Parathyroid adenoma (tissue), 2 donors: ENCODE results near the gene AGFG2.

Experiments
- H2AFZ ChIP-seq: fragments of 300-600 bp; sonication (generic); one replicate; pipeline ENCODE4 v1.7.0; 2017; ENCODE audit warnings: antibody characterized with exemption, mild to moderate bottlenecking
- H3K27ac ChIP-seq: fragments of 300-600 bp; sonication (generic); one replicate; pipeline ENCODE4 v1.7.0; 2017
- H3K27me3 ChIP-seq: fragments of 300-600 bp; sonication (generic); one replicate; pipeline ENCODE4 v1.7.0; 2017; ENCODE audit warnings: low read length; ENCODE audit not compliant: control insufficient read depth, insufficient read depth
- H3K36me3 ChIP-seq: fragments of 300-600 bp; sonication (generic); one replicate; pipeline ENCODE4 v1.7.0; 2017; ENCODE audit warnings: low read length; ENCODE audit not compliant: control insufficient read depth, insufficient read depth
- H3K4me1 ChIP-seq: fragments of 300-600 bp; sonication (generic); one replicate; pipeline ENCODE4 v1.7.0; 2017; ENCODE audit warnings: control low read depth
- H3K4me2 ChIP-seq: fragments of 300-600 bp; sonication (generic); one replicate; pipeline ENCODE4 v1.7.0; 2017; ENCODE audit warnings: low read length
- H3K4me3 ChIP-seq: fragments of 300-600 bp; sonication (generic); one replicate; pipeline ENCODE4 v1.7.0; 2017; ENCODE audit warnings: low read depth, low read length
- H3K79me2 ChIP-seq: fragments of 300-600 bp; sonication (generic); one replicate; pipeline ENCODE4 v1.7.0; 2017; ENCODE audit warnings: control low read depth
- H3K9ac ChIP-seq: fragments of 300-600 bp; sonication (generic); one replicate; pipeline ENCODE4 v1.7.0; 2017; ENCODE audit warnings: mild to moderate bottlenecking
- H3K9me3 ChIP-seq: fragments of 300-600 bp; sonication (generic); one replicate; pipeline ENCODE4 v1.7.0; 2017; ENCODE audit warnings: low read length; ENCODE audit not compliant: control insufficient read depth
- CTCF ChIP-seq: fragments of 300-600 bp; sonication (generic); IDR thresholded peaks from one replicate; pipeline ENCODE4 v1.7.0; 2017; ENCODE audit warnings: antibody characterized with exemption, mild to moderate bottlenecking
- donor health status: primary hyperparathyroidism.

AGFG2 gene

GRCh38 chr7:100513212-100513810 lies 25.7 kb upstream of the AGFG2 start:
- no peak for TF ChIP-seq CTCF
- no peak overlapping the region for H3K4me3 ChIP-seq

GRCh38 chr7:100515072-100515532 lies 23.9 kb upstream of the AGFG2 start:
- H3K27me3 ChIP-seq = no peaks in the 10 kb centered on the region
- H3K4me1 ChIP-seq = no peaks in the 10 kb centered on the region
- no peak overlapping the region for H3K4me2 ChIP-seq
- H3K27ac ChIP-seq = no peak overlapping the region
- no peak overlapping the region for H3K4me3 ChIP-seq
- H3K36me3 ChIP-seq = no peaks in the 10 kb centered on the region
- H3K9ac ChIP-seq = no peak overlapping the region
- no peak for TF ChIP-seq CTCF
- no peaks in the 10 kb centered on the region for H3K79me2 ChIP-seq
- no peak overlapping the region for H2AFZ ChIP-seq
- H3K9me3 ChIP-seq = no peaks in the 10 kb centered on the region

More at GRCh38 chr7:100513212-100513810, 25.7 kb upstream of the AGFG2 start:
- Histone ChIP-seq H3K79me2 (no peaks in the 10 kb centered on the region), H3K27me3 (no peaks in the 10 kb centered on the region), H3K27ac (no peak overlapping the region), H2AFZ (no peak overlapping the region), H3K9ac (no peak overlapping the region), H3K4me2 (no peak overlapping the region), H3K9me3 (no peaks in the 10 kb centered on the region), H3K4me1 (no peaks in the 10 kb centered on the region), H3K36me3 (no peaks in the 10 kb centered on the region)

GRCh38 chr7:100516135-100516812 lies 22.7 kb upstream of the AGFG2 start:
- no peaks in the 10 kb centered on the region for H3K36me3 ChIP-seq
- H2AFZ ChIP-seq = no peak overlapping the region
- TF ChIP-seq CTCF = no peak
- H3K9ac ChIP-seq = no peak overlapping the region
- H3K9me3 ChIP-seq = no peaks in the 10 kb centered on the region
- no peak overlapping the region for H3K4me2 ChIP-seq
- H3K27me3 ChIP-seq = no peaks in the 10 kb centered on the region
- H3K27ac ChIP-seq = no peak overlapping the region
- H3K4me3 ChIP-seq = no peak overlapping the region
- no peaks in the 10 kb centered on the region for H3K79me2 ChIP-seq
- H3K4me1 ChIP-seq = no peaks in the 10 kb centered on the region

GRCh38 chr7:100517305-100517704 lies 21.7 kb upstream of the AGFG2 start:
- no peak overlapping the region for H3K4me2 ChIP-seq
- H3K9me3 ChIP-seq = no peaks in the 10 kb centered on the region
- no peaks in the 10 kb centered on the region for H3K79me2 ChIP-seq
- no peak for TF ChIP-seq CTCF
- H3K36me3 ChIP-seq = no peaks in the 10 kb centered on the region
- no peaks in the 10 kb centered on the region for H3K27me3 ChIP-seq
- H3K9ac ChIP-seq = no peak overlapping the region
- H3K27ac ChIP-seq = no peak overlapping the region
- no peaks in the 10 kb centered on the region for H3K4me1 ChIP-seq
- H2AFZ ChIP-seq = no peak overlapping the region
- H3K4me3 ChIP-seq = no peak overlapping the region

- H2AFZ ChIP-seq = no peak overlapping the region
- no peaks in the 10 kb centered on the region for H3K4me1 ChIP-seq
- no peak overlapping the region for H3K9ac ChIP-seq
- H3K27me3 ChIP-seq = no peaks in the 10 kb centered on the region
- no peaks in the 10 kb centered on the region for H3K9me3 ChIP-seq
- H3K27ac ChIP-seq = no peak overlapping the region
- no peak for TF ChIP-seq CTCF
- H3K36me3 ChIP-seq = no peaks in the 10 kb centered on the region
- H3K4me3 ChIP-seq = no peak overlapping the region
- no peak overlapping the region for H3K4me2 ChIP-seq
- no peaks in the 10 kb centered on the region for H3K79me2 ChIP-seq
Measured at GRCh38 chr7:100519580-100519979, 19.4 kb upstream of the AGFG2 start.
